GM12878 (cell line): ENCODE data around the gene SETD2. TPM values are rescaled to one million over a fixed set of nuclear protein-coding genes. Genes with fewer than 3 reads are reported as not detected.

Experiments used
- ATAC-seq: fragments of 200-7000 bp; cut with Tn5 transposase; 3 replicates; pipeline ENCODE4 v1.9.1; 2020; ENCODE audit warnings: mild to moderate bottlenecking, moderate library complexity
- BruUV-seq: library from RNA; stranded (reverse); fragments of 400-500 nt; replicated peaks from 2 replicates; lab custom pipeline; 2021; lab: Mats Ljungman, UMichigan
- CTCF ChIA-PET: fragments of 300-600 bp; sonication (Branson Sonifier 250); formaldehyde crosslinking; extraction: SDS; loops from one replicate; lab custom pipeline; 2021; ENCODE audit warnings: inconsistent platforms; lab: Yijun Ruan, JAX
- POLR2A ChIA-PET: fragments of 350-600 bp; formaldehyde crosslinking; extraction: SDS; loops from one replicate; lab custom pipeline; 2021; ENCODE audit warnings: inconsistent platforms; lab: Charles Lee
- RAD21 ChIA-PET: fragments of 300-600 bp; sonication (Branson Sonifier 250); formaldehyde crosslinking; loops from one replicate; lab custom pipeline; 2023; ENCODE audit warnings: antibody characterized with exemption; ENCODE audit not compliant: unreplicated experiment; lab: Charles Lee
- SMC1A ChIA-PET: fragments of 300-600 bp; sonication (Branson Sonifier 250); formaldehyde crosslinking; loops from one replicate; lab custom pipeline; 2023; ENCODE audit not compliant: unreplicated experiment, uncharacterized antibody; lab: Charles Lee
- DNase-seq: peaks from one replicate; pipeline ENCODE4 v3.0.0-alpha.2; 2011; ENCODE audit warnings: low read depth, low spot score
- FAIRE-seq: peaks from 3 replicates; lab custom pipeline; 2011; peaks lifted over from hg19 to GRCh38; lab: Jason Lieb, UNC
- H2AFZ ChIP-seq: 2 replicates; pipeline ENCODE4 v1.6.0; 2011; ENCODE audit warnings: low read depth, low read length, control low read depth; ENCODE audit not compliant: control insufficient read depth
- H3K27ac ChIP-seq: 2 replicates; pipeline ENCODE4 v1.5.1; 2011; ENCODE audit warnings: control low read depth; ENCODE audit not compliant: control insufficient read depth, insufficient read depth
- H3K27me3 ChIP-seq, 2 experiments: replicated peaks in 1 of 2; 2 replicates each; pipeline versions ENCODE4 v1.6.0 to v1.6.1; 2011; ENCODE audit warnings: low read length in 1 of 2; ENCODE audit not compliant: control insufficient read depth in 2 of 2, insufficient read depth in 2 of 2
- H3K36me3 ChIP-seq, 2 experiments: 2 replicates each; pipeline ENCODE4 v1.5.1; 2011; ENCODE audit warnings: low read length in 1 of 2; ENCODE audit not compliant: control insufficient read depth in 2 of 2, insufficient read depth in 2 of 2
- H3K4me1 ChIP-seq: 2 replicates; pipeline ENCODE4 v1.6.1; 2011; ENCODE audit warnings: mild to moderate bottlenecking, low read length, moderate library complexity, mixed read lengths; ENCODE audit not compliant: control insufficient read depth, insufficient read depth
- H3K4me2 ChIP-seq: 2 replicates; pipeline ENCODE4 v1.6.0; 2011; ENCODE audit warnings: control low read depth; ENCODE audit not compliant: control insufficient read depth, insufficient read depth
- H3K4me3 ChIP-seq: fragments of 200-600 bp; sonication (generic); 2 replicates; pipeline ENCODE4 v1.5.1; 2016
- H3K79me2 ChIP-seq: 2 replicates; pipeline ENCODE4 v1.6.0; 2011; ENCODE audit warnings: low read length; ENCODE audit not compliant: control insufficient read depth, insufficient read depth
- H3K9ac ChIP-seq: 2 replicates; pipeline ENCODE4 v1.8.0; 2011; ENCODE audit warnings: low read length, control low read depth, mixed read lengths; ENCODE audit not compliant: control insufficient read depth, insufficient read depth
- H3K9me3 ChIP-seq: replicated peaks from 3 replicates; pipeline ENCODE4 v1.5.1; 2011; ENCODE audit warnings: mild to moderate bottlenecking, low read length; ENCODE audit not compliant: control insufficient read depth, insufficient read depth
- H4K20me1 ChIP-seq: 2 replicates; pipeline ENCODE4 v1.6.0; 2011; ENCODE audit not compliant: control insufficient read depth, insufficient read depth
- ATF2 ChIP-seq: IDR thresholded peaks from 2 replicates; pipeline ENCODE4 v1.6.1; 2012; ENCODE audit warnings: low read length, inconsistent platforms
- CTCF ChIP-seq, 3 experiments: IDR thresholded peaks in 2 of 3; conservative IDR thresholded peaks in 1 of 3; 2 replicates each; pipeline ENCODE4 v1.5.1; 2011; ENCODE audit warnings: low read depth in 3 of 3, low read length in 3 of 3, mild to moderate bottlenecking in 3 of 3, control low read depth in 2 of 3, moderate library complexity in 2 of 3, inconsistent platforms in 1 of 3, mixed read lengths in 1 of 3; ENCODE audit not compliant: control insufficient read depth in 2 of 3, insufficient read depth in 1 of 3; ENCODE audit errors: extremely low read depth in 1 of 3
- ELK1 ChIP-seq: IDR thresholded peaks from 2 replicates; pipeline ENCODE4 v1.6.1; 2012; ENCODE audit warnings: low read depth, low read length, improper control_type of control experiment
- ETV6 ChIP-seq, 2 experiments: fragments of 450-650 bp in 1 of 2; IDR thresholded peaks in 1 of 2; conservative IDR thresholded peaks in 1 of 2; 2 replicates each; pipeline ENCODE4 v1.6.1; 2014; ENCODE audit warnings: antibody characterized with exemption in 1 of 2, borderline replicate concordance in 1 of 2, low read depth in 1 of 2, mild to moderate bottlenecking in 1 of 2, moderate library complexity in 1 of 2
- IKZF1 ChIP-seq: fragments of 450-650 bp; conservative IDR thresholded peaks from 2 replicates; pipeline ENCODE4 v1.6.1; 2017; ENCODE audit warnings: antibody characterized with exemption, mild to moderate bottlenecking
- JUNB ChIP-seq: IDR thresholded peaks from 2 replicates; pipeline ENCODE4 v1.6.1; 2016; ENCODE audit warnings: antibody characterized with exemption, mild to moderate bottlenecking
- LARP7 ChIP-seq: fragments of 450-650 bp; IDR thresholded peaks from 2 replicates; pipeline ENCODE4 v1.6.1; 2017; ENCODE audit warnings: mild to moderate bottlenecking
- NR2C2 ChIP-seq: IDR thresholded peaks from 2 replicates; pipeline ENCODE4 v1.6.1; 2011; ENCODE audit warnings: borderline replicate concordance, low read depth; ENCODE audit not compliant: control insufficient read depth, insufficient read length
- PML ChIP-seq: IDR thresholded peaks from 2 replicates; pipeline ENCODE4 v1.6.1; 2012; ENCODE audit warnings: low read length, inconsistent platforms
- RB1 ChIP-seq: fragments of 450-650 bp; formaldehyde crosslinking; IDR thresholded peaks from 2 replicates; pipeline ENCODE4 v1.6.1; 2017; ENCODE audit warnings: mild to moderate bottlenecking, borderline replicate concordance
- RUNX3 ChIP-seq: IDR thresholded peaks from 2 replicates; pipeline ENCODE4 v1.6.1; 2012; ENCODE audit warnings: low read length, inconsistent platforms
- SMAD5 ChIP-seq: IDR thresholded peaks from 2 replicates; pipeline ENCODE4 v1.6.1; 2016; ENCODE audit warnings: antibody characterized with exemption, low read depth
- SMC3 ChIP-seq: IDR thresholded peaks from 2 replicates; pipeline ENCODE4 v1.6.1; 2011; ENCODE audit warnings: low read length, improper control_type of control experiment, borderline replicate concordance
- SUZ12 ChIP-seq: fragments of 200-600 bp; sonication (generic); IDR thresholded peaks from one replicate; pipeline ENCODE4 v1.6.1; 2018; ENCODE audit warnings: antibody characterized with exemption, mild to moderate bottlenecking; ENCODE audit not compliant: unreplicated experiment
- YY1 ChIP-seq: IDR thresholded peaks from 2 replicates; pipeline ENCODE4 v1.6.1; 2011; ENCODE audit warnings: low read depth, mild to moderate bottlenecking, low read length
- ZBED1 ChIP-seq: IDR thresholded peaks from 2 replicates; pipeline ENCODE4 v1.6.1; 2016; ENCODE audit warnings: borderline replicate concordance
- ZNF207 ChIP-seq: fragments of 450-650 bp; IDR thresholded peaks from 2 replicates; pipeline ENCODE4 v1.6.1; 2014; ENCODE audit warnings: antibody characterized with exemption, mild to moderate bottlenecking, borderline replicate concordance
- WGBS: methylation state at CpG from one replicate; pipeline ENCODE4 v1.1.6; 2016; ENCODE audit warnings: low lambda C conversion rate; ENCODE audit not compliant: insufficient replicate concordance, insufficient coverage; ENCODE audit errors: missing lambda C conversion rate; 5-methylcytosine and 5-hydroxymethylcytosine counted together
- in situ Hi-C: fragments of 300-500 bp; cut with MboI; formaldehyde crosslinking; loops from 9 replicates; pipeline ENCODE4 v1.14.3; 2018; ENCODE audit warnings: mixed read lengths
- intact Hi-C: fragments of 100-400 bp; cut with micrococcal nuclease; formaldehyde crosslinking; loops from one replicate; pipeline ENCODE4 v1.14.2; 2022; ENCODE audit not compliant: unreplicated experiment
- polyA plus RNA-seq, 11 experiments: library from polyadenylated mRNA; depleted of rRNA in 4 of 11; unstranded in 6 of 11; stranded (reverse) in 5 of 11; fragments of >200 nt; fragmentation: Nextera tagmentation in 4 of 11; fragmentation: Illumina TruSeq in 1 of 11; extraction: Ambion mirVana in 4 of 11; extraction: Trizol in 1 of 11; gene quantifications; 1 replicate in 1 of 11; 2 replicates in 10 of 11; pipeline versions ENCODE4 v1.2.1 to v1.2.3, GENCODE V29; 2011 to 2016; ENCODE audit warnings: inconsistent platforms in 2 of 11, missing spikeins in 2 of 11, low read depth in 1 of 11
- total RNA-seq, 4 experiments: library from RNA; depleted of rRNA in 3 of 4; stranded (reverse); fragments of >200 nt in 3 of 4; fragmentation: Illumina TruSeq in 1 of 4; extraction: Trizol in 1 of 4; gene quantifications; 2 replicates each; pipeline versions ENCODE4 v1.2.1 to v1.2.3, GENCODE V29; 2013 to 2021
- TF ChIP-seq, protein P1 (sequence below): IDR thresholded peaks from 2 replicates; pipeline ENCODE4 v1.6.1; 2012; ENCODE audit warnings: low read depth, low read length, improper control_type of control experiment

The SETD2 gene
- total and polyA plus RNA-seq, 10 of the 15 experiments (the other 5 are each of a cell fraction or from before 2014, with no cell fraction given): 8.4 to 44.9 (median 24.5) TPM

GRCh38 chr3:47028667-47029066 is 135.2 kb downstream of the SETD2 start (continued):
- TF ChIP-seq ZBED1 (no peak), CTCF (IDR thresholded peaks at IDR 0.05 in 2 of 3, conservative IDR thresholded peaks at IDR 0.05 in 1 of 3; ENCODE audit: control insufficient read depth in 2 of 3, extremely low read depth in 1 of 3, insufficient read depth in 1 of 3, low read depth in 3 of 3, low read length in 3 of 3) (no peak), RB1 (no peak), JUNB (no peak), ELK1 (no peak), SMAD5 (no peak), SUZ12 (no peak)
- TF ChIP-seq, protein P1, sequence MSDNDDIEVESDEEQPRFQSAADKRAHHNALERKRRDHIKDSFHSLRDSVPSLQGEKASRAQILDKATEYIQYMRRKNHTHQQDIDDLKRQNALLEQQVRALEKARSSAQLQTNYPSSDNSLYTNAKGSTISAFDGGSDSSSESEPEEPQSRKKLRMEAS: no peak
- TF ChIP-seq, all 136 proteins: peak for 0

GRCh38 chr3:47028146-47028545 is 135.8 kb downstream of the SETD2 start:
- Histone ChIP-seq H3K36me3 (peaks cover 0 to 2% of the 10 kb centered on the region in 2 experiments; a peak in 2 of 4 replicates), H2AFZ (no peak overlapping the region), H3K79me2 (no peaks in the 10 kb centered on the region; the same call in 1 of the 2 replicates), H4K20me1 (no peaks in the 10 kb centered on the region; the same call in 1 of the 2 replicates), H3K9me3 (no peaks in the 10 kb centered on the region), H3K4me3 (no peak overlapping the region), H3K4me1 (no peaks in the 10 kb centered on the region), H3K4me2 (no peak overlapping the region), H3K9ac (no peak overlapping the region), H3K27me3 (no peaks in the 10 kb centered on the region), H3K27ac (no peak overlapping the region)
- SMC1A ChIA-PET: interaction anchor here (0.9 to 8.9 kb wide), 5 partner anchors 9 to 36 kb away, joined by 3 to 83 read pairs (median 4); no protein-coding TSS in a partner anchor
- in situ Hi-C loops (no loop called here), intact Hi-C loops (no loop called here)
- WGBS: 99% methylated on average over 3 of the region's 3 CpGs
- POLR2A ChIA-PET: interaction anchor here (0.8 kb wide), 1 partner anchor 8 kb away, joined by 3 read pairs; no protein-coding TSS in a partner anchor
- no peak for FAIRE-seq
- ATAC-seq: no peak
- CTCF ChIA-PET: interaction anchor here (0.6 to 1.9 kb wide), 6 partner anchors 13 to 1898 kb away, joined by 3 to 5 read pairs (median 4); no protein-coding TSS in a partner anchor
- RAD21 ChIA-PET: interaction anchor here (0.9 kb wide), 1 partner anchor 69 kb away, joined by 3 read pairs; no protein-coding TSS in a partner anchor
- no peak for DNase-seq
- BruUV-seq: no TSS peak
- TF ChIP-seq NR2C2 (no peak), IKZF1 (no peak), ZNF207 (no peak), SMC3 (no peak), LARP7 (no peak), RUNX3 (no peak), PML (no peak), YY1 (no peak), ETV6 (conservative IDR thresholded peaks at IDR 0.05 in 1 of 2, IDR thresholded peaks at IDR 0.05 in 1 of 2; ENCODE audit: borderline replicate concordance in 1 of 2, low read depth in 1 of 2) (no peak), ATF2 (no peak)
